GM18873 (cell line): ENCODE data around the gene CHSY1.

ENCODE experiments used
- ATAC-seq: cut with Tn5 transposase; IDR thresholded peaks from one replicate; pipeline ENCODE4 v1.9.1; 2021; ENCODE audit warnings: mild to moderate bottlenecking, moderate library complexity, moderate number of reproducible peaks; ENCODE audit not compliant: unreplicated experiment, low FRiP score

CHSY1 gene

GRCh38 chr15:101213570-101213969 lies 38.3 kb downstream of the CHSY1 start:
- no peak for ATAC-seq

DNA sequence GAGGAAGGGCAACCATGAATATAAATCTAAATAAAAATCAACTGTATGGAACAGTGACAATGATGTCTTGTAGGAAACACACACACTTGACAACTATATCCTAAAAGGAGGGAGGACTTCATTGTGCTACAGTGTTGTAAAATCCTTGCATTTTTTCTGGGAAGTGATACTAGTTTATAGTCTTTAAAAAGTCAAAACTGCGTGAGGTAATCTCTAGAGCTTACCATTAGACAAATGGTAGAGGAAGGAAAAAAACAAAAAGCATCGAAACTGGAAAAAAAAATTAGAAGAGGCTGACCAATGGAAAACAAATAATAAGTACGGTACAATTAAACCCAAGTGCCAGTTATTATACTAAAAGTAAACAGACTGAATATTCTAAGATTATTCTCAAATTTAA lies 38.7 kb downstream of the CHSY1 start:
- no peak for ATAC-seq

- ATAC-seq, result no peak
Observed at GRCh38 chr15:101211897-101212296, 40.0 kb downstream of the CHSY1 start.

DNA sequence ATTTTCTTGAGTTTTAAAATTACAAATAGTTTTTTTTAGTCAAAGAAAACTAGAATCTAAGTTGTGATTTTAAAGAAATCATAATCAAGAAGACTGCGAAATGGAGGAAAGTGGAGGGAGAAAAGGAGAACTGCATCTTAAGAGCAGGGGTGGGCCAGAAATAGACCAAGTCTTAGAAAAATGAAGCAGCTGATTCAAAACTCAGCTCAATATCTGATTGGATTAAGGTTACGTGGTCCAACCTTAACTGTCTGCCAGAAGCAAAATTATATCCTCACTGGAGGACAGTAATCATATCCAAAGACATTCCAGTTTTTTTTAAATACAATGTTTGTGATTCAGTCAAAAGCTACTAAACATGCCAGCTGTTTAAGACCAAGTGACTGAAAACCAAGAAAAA lies 41.4 kb downstream of the CHSY1 start:
- no peak for ATAC-seq

DNA sequence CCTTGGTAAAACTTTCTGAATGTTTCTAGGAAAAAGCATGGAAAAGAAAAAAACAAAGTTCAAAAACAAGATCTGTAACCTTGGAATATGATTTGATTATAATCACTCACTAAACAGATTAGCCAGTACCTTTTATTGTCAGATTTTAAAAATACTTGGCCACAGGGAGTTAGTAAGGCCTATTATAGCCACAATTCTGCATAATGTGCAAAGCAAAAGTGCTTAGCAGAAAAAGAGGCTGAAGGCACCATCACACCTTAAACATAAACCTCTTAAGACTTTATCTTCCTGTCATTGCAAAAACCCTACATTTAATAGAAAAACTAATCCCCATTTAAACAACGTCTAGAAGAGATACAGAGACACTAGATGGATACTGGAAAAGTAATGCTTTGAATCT lies 41.8 kb downstream of the CHSY1 start:
- no peak for ATAC-seq

DNA sequence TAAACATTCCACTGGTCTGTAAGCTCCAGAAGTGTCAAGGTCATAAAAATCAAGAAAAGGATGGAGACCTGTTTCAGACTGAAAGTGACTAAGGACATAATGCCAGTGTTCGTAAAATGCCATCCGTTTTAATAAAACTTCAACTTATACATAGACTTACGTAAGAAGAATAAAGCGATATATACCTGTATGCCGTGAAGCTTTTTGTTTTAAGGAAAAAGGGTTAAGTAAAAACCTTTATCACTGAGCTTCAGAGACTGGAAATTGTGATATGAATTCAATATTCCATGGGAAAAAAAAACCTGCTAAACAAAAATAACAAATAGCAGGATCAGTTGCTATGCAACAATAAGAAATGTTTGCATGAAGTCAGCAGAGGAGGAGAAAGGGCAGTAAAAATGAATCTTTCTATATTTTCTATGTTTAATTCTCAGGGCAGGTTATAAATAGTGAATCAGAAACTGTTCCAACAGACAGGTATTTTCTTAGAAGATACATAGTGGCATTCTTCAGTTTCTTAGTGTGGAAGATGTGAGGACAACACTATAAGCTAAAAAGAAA lies 42.5 kb downstream of the CHSY1 start:
- ATAC-seq, result no peak

DNA sequence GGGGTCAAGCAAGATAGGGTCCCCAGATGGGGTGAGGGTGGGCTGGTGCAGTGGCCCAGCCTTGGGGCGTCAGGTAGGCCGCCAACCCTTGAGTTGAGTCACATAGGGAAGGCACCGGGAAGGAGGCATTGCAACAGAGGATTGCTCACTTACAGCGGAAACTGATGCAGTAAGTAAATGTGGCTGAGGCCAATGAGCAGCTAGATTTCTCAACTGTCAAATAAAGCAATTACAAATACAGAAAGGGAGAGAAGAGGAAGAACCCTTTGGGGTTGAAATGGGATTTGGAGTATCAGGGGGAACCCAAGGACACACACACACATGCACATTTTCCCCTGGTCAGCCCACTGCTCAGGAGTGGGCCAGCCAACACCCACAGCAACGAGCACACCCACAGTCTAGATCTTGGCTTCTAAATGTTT lies 44.0 kb downstream of the CHSY1 start:
- no peak for ATAC-seq

- no peak for ATAC-seq
Observed at GRCh38 chr15:101206176-101206591, 45.7 kb downstream of the CHSY1 start.

GRCh38 chr15:101204739-101205535 lies 46.9 kb downstream of the CHSY1 start:
- ATAC-seq, result no peak

GRCh38 chr15:101203607-101204189 lies 48.1 kb downstream of the CHSY1 start:
- no peak for ATAC-seq

- no peak for ATAC-seq
Observed at GRCh38 chr15:101203029-101203573, 48.7 kb downstream of the CHSY1 start.

DNA sequence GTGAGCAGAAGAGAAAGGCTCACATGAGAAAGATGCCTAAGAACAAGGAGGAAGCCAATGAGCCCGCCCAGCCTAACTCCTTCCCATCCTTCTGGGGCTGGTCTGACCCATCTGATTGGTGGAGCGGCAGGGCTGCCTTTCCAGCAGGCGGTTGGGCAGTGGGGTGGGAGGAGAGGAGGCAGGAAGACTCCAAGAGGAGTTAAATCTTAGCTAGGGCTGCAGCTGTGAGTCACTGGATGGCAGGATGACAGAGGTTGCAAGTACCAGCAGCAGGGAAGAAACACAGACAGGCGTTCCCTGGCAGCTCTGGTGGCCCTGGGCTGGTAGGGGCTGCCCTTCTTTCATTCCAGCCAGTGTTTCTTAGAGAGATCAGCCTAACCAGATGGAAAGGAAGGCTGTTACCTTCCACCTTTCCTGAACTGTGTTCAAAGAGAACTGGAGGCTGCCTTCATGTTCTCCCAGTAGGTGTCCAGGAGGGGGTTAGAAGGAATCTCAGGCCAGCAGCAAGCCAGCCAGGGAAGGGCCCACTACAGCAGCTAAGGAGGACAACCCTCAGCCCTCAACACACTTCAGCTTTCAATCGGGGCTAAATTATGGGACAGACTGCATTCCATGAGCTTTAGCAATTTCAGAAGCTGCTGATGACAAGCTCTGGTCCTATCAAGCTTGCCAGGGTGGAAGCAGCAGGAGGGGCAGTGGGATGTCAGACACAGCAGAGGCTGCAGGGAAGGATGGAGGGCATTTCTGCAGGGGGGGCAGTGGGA lies 50.3 kb downstream of the CHSY1 start:
- no peak for ATAC-seq

- ATAC-seq, result no peak
Observed at GRCh38 chr15:101200181-101200580, 51.7 kb downstream of the CHSY1 start.

- ATAC-seq, result no peak
Observed at GRCh38 chr15:101198800-101199199, 53.0 kb downstream of the CHSY1 start.

DNA sequence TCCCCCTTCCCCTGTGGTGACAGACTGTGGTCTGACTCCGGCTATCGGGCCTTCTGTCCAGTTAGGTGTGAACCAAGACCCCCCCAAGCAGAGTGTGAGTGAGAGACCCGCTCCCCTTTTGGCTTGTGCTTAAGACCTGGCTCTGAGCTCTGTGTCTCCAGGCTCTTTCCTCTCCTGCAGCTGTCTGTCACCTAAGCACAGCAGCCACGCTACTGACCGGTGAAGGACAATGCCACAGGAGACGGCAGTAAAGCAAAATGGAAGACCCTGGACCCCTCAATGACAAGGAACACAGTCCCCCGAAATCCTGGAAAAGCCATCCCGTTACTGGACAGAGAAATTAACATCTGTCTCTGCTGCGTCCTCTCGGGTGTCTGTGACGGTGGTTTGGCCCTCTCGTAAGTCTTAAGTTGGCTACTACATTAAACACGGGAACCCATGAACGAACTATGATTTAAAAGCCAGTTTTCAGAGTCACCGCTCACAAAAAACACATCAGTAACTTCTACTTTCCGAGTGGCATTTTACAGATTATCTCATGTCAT lies 53.7 kb downstream of the CHSY1 start:
- ATAC-seq, result no peak

- no peak for ATAC-seq
Observed at GRCh38 chr15:101194546-101195125, 57.2 kb downstream of the CHSY1 start.

DNA sequence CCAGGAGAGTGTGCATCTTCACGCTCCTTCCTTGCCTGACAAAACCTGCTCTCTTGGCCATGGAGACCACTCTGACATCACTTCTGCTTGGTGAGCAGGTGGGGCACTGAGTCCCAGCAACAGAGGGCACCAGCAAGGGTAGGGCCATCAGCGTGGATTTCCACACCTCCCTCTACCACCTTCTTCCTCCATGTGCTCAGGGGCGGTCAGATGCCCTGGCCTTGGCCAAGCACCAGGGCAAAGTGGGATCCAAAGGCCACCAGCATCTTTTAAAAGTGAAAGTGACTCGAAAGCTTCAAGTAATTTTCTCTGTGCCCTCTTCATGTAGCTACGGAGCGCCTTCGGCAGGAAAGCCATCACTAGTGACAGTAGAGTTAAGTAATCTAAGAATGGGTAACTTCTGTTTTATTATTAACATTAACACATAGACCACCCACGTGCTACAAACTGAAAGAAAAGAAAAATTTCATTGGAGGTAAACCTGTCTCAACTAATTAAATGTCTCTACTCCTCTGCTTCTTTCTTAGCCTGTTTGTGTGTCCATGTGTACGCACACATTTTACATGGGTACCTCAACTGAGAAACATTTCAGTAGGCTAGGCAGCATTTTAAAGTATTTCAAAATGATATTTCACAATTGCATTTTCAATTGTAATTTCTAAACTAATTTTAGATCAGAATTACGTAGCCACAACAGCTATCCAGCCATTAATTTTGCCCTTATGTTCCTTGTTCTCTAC lies 57.9 kb downstream of the CHSY1 start:
- no peak for ATAC-seq

DNA sequence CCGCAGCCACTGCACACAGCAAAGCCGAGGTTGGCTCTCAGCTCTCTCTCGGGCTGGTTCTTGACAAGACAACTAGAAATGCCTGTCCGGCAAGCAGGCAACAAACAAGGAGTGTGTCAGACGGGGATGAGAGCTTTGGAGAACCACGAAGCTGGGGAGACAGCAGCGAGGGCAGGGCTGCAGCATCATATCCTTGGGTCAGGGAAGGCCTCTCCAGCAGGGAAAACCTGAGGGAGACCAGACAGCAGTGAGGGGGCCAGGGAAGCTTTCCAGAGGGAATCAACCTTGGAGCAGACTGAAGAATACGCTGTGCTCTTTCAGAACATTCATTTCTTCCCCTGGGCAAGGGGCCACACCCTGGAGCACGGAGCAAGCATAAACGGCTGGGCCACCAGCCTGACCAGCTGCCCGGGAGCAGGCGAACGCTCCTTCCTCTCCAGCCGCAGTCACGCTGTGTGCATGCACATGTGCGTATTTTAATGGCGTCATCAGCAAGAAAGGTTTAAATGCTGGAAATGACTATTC lies 58.7 kb downstream of the CHSY1 start:
- ATAC-seq, result no peak

DNA sequence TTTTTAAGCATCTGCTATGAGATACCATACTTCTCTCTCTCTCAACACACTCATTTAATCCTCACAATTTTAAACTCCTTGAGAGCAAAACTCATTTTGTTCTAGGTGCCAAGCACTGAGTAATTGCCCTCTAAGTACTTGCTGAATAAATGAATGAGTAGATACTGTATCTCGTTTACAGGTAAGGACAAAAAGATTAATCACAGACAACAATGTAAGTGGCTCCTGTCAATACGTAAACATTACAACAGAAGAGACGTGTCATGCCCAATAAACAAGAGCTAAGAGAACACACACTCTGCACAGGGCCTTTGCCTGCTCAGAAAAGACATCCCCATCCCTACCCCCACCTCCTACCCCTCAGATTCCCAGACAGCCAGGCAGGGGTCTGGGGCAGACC lies 59.8 kb downstream of the CHSY1 start:
- no peak for ATAC-seq
